ENCODE data around the gene SLC15A1. TPM values are rescaled to one million over a fixed set of nuclear protein-coding genes. Genes with fewer than 3 reads are reported as not detected.

SLC15A1 gene
- total and polyA plus RNA-seq, 12 donors: 0.01 TPM; not detected in 11

DNA sequence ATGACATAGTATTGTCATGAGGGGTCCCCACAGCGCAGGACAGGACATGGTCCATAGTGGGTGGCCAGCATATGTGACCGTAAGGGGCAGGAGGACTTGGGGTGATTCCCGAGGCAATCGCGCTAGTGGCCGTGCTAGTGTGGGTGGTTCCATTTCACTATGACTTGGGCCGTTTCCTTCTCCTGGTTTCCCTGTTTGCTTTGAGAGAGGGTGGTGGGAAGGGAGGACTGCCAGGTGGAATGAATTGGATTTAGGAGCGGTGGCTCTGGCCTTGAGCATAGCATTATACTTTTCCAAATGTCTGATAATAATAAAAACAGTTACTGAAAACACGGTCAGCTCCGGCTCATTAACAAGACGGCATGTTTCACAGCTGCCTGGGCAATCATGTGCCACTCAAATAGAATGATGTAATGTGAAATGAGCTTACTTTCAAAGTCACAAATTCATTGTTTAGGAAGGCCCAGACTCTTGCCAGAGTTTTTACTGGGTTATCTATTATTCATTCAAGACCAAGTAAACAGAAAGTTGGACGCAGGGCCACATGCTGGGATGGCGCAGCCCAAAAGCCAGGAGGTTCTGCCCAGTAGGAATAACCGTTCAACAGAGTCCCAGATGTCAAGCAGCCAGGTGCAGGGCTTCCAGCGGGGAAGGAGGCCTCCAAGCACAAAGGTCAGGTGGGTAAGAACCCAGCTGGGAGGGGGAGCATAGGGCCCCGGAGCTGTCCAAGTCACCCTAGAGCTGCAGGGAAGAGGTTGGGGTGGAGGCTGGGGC is 19.6 kb upstream of the SLC15A1 start:
- 91% methylated on average over 16 of the region's 16 CpGs for WGBS, 2 donors
- TF ChIP-seq, protein P1, sequence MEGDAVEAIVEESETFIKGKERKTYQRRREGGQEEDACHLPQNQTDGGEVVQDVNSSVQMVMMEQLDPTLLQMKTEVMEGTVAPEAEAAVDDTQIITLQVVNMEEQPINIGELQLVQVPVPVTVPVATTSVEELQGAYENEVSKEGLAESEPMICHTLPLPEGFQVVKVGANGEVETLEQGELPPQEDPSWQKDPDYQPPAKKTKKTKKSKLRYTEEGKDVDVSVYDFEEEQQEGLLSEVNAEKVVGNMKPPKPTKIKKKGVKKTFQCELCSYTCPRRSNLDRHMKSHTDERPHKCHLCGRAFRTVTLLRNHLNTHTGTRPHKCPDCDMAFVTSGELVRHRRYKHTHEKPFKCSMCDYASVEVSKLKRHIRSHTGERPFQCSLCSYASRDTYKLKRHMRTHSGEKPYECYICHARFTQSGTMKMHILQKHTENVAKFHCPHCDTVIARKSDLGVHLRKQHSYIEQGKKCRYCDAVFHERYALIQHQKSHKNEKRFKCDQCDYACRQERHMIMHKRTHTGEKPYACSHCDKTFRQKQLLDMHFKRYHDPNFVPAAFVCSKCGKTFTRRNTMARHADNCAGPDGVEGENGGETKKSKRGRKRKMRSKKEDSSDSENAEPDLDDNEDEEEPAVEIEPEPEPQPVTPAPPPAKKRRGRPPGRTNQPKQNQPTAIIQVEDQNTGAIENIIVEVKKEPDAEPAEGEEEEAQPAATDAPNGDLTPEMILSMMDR (IDR thresholded peaks at IDR 0.05): no peak
- Histone ChIP-seq H3K36me3 (no peaks in the 10 kb centered on the region), H3K9me3 (no peaks in the 10 kb centered on the region), H3K27me3 (peaks cover 0 to 4% (median 0%) of the 10 kb centered on the region in 7 donors), H3K4me1 (no peaks in the 10 kb centered on the region), H3K27ac (no peak overlapping the region), H3K4me3 (no peak overlapping the region)
- intact Hi-C loops (cut with DNase I): no loop called here
- ATAC-seq: no peak
- DNase-seq: no peak

DNA sequence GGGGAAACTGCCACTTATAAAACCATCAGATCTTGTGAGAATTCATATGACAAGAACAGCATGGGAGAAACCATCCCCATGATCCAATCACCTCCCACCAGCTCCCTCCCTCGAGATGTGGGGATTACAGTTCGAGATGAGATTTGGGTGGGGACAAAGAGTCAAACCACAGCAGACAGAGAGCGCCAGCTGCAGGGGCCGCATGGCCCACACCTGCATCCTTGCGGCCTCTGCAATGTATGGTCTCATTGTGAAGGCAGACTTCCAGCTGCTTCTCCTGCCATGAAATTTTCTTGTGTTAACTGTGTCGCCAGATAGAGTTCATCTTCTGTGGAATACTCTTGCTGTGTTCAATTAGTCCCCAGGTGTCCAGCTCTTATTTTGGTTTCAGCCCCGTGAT is 17.3 kb upstream of the SLC15A1 start:
- no peak for ATAC-seq
- no peak for DNase-seq
- TF ChIP-seq, protein P1 (IDR thresholded peaks at IDR 0.05): no peak
- intact Hi-C loops (cut with DNase I): no loop called here
- WGBS, 2 donors: 79 to 82% methylated on average over 7 of the region's 7 CpGs
- Histone ChIP-seq H3K4me1 (no peaks in the 10 kb centered on the region), H3K36me3 (no peaks in the 10 kb centered on the region), H3K27me3 (peaks cover 0 to 8% (median 0%) of the 10 kb centered on the region in 7 donors), H3K4me3 (no peak overlapping the region), H3K9me3 (no peaks in the 10 kb centered on the region), H3K27ac (no peak overlapping the region)

DNA sequence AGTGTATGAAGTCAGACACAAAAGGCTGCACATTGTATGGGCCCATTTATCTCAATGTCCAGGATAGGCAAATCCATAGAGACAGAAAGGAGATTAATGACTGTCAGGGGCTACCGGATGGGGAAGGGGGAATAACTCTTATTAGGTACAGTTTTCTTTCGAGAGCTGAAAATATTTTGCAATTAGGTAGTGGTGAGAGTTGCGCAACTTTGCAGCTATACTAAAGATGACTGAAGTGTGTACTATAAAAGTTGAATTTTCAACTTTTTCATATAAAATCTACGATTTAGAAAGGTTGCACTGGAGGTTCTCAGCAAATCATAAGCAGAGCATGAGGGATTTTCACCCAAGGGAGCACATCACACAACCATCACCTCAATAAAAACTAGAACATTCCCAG is 16.1 kb upstream of the SLC15A1 start:
- peaks cover 0 to 8% (median 0%) of the 10 kb centered on the region in 7 donors for H3K27me3 ChIP-seq
- no peak for ATAC-seq
- WGBS, 2 donors: 78 to 87% methylated on average over 4 of the region's 4 CpGs

DNA sequence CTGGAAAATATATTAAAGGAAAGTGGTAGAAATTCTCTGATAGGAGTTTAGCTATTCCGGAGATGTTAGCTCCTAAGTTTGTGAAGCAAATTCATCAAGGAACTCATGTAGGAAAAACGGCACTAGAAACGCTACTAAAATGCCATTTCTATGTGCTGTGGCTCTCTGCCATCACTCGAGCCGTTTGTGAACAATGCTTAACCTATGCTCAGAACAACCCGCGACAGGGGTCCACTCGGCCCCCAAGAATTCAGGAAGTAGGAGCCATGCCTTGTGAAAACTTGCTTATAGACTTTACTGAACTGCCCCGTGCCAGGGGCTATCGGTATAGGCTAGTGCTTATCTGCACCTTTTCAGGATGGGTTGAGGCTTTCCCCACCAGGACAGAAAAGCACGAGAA is 14.2 kb upstream of the SLC15A1 start:
- DNase-seq (no peak), ATAC-seq (no peak)
- H3K27ac ChIP-seq: no peak overlapping the region
- H3K9me3 ChIP-seq: no peaks in the 10 kb centered on the region
- no peak overlapping the region for H3K4me3 ChIP-seq
- WGBS, 2 donors: 74 to 79% methylated on average over 11 of the region's 11 CpGs
- TF ChIP-seq, protein P1 (IDR thresholded peaks at IDR 0.05): no peak
- intact Hi-C loops (cut with DNase I): no loop called here
- no peaks in the 10 kb centered on the region for H3K4me1 ChIP-seq
- no peaks in the 10 kb centered on the region for H3K36me3 ChIP-seq
- H3K27me3 ChIP-seq: peaks cover 0 to 8% (median 0%) of the 10 kb centered on the region in 7 donors

More for the DNA sequence above, 16.1 kb upstream of the SLC15A1 start:
- Histone ChIP-seq H3K27ac (no peak overlapping the region), H3K36me3 (no peaks in the 10 kb centered on the region), H3K4me1 (no peaks in the 10 kb centered on the region), H3K9me3 (no peaks in the 10 kb centered on the region), H3K4me3 (no peak overlapping the region)
- intact Hi-C loops (cut with DNase I): no loop called here
- TF ChIP-seq, protein P1 (IDR thresholded peaks at IDR 0.05): no peak
- DNase-seq: no peak
